GM19463 (cell line): ENCODE measurements around the gene DAPK1.

ENCODE experiments used
- ATAC-seq: cut with Tn5 transposase; IDR thresholded peaks from one replicate; pipeline ENCODE4 v1.9.1; 2021; ENCODE audit warnings: mild to moderate bottlenecking, moderate library complexity; ENCODE audit not compliant: unreplicated experiment

DAPK1 gene

GRCh38 chr9:87587864-87588263 is 90.2 kb downstream of the DAPK1 start:
- no peak for ATAC-seq

- no peak for ATAC-seq
These were observed 90.7 kb downstream of the DAPK1 start for GRCh38 chr9:87588339-87588738.

- no peak for ATAC-seq
These were observed 93.3 kb downstream of the DAPK1 start for GRCh38 chr9:87590996-87591395.

GRCh38 chr9:87592554-87593358 is 95.1 kb downstream of the DAPK1 start:
- no peak for ATAC-seq

GRCh38 chr9:87593359-87593980 is 95.8 kb downstream of the DAPK1 start:
- no peak for ATAC-seq

- no peak for ATAC-seq
These were observed 96.5 kb downstream of the DAPK1 start for GRCh38 chr9:87594194-87594593.

- ATAC-seq, result no peak
These were observed 97.0 kb downstream of the DAPK1 start for GRCh38 chr9:87594662-87595061.

- ATAC-seq, result no peak
These were observed 97.9 kb downstream of the DAPK1 start for GRCh38 chr9:87595610-87596009.

GRCh38 chr9:87596862-87597261 is 99.2 kb downstream of the DAPK1 start:
- no peak for ATAC-seq

GRCh38 chr9:87597710-87598443 is 100.2 kb downstream of the DAPK1 start:
- ATAC-seq, result no peak

GRCh38 chr9:87599901-87600610 is 102.4 kb downstream of the DAPK1 start:
- no peak for ATAC-seq

GRCh38 chr9:87601176-87601575 is 103.5 kb downstream of the DAPK1 start:
- ATAC-seq, result no peak

GRCh38 chr9:87601595-87601994 is 103.9 kb downstream of the DAPK1 start:
- no peak for ATAC-seq

- ATAC-seq, result no peak
These were observed 105.4 kb downstream of the DAPK1 start for GRCh38 chr9:87602933-87603643.

GRCh38 chr9:87603854-87604490 is 106.3 kb downstream of the DAPK1 start:
- no peak for ATAC-seq

GRCh38 chr9:87604886-87605588 is 107.4 kb downstream of the DAPK1 start:
- ATAC-seq, result no peak

GRCh38 chr9:87605676-87606075 is 108.0 kb downstream of the DAPK1 start:
- no peak for ATAC-seq

- no peak for ATAC-seq
These were observed 109.3 kb downstream of the DAPK1 start for GRCh38 chr9:87606841-87607521.

- ATAC-seq, result no peak
These were observed 110.2 kb downstream of the DAPK1 start for GRCh38 chr9:87607859-87608258.
